Gastroesophageal sphincter (tissue), 3 donors: ENCODE results near the gene OMA1.

Experiments used
- POLR2A ChIP-seq, 2 donors: fragments of 450-650 bp; IDR thresholded peaks; one replicate each; pipeline ENCODE4 v1.6.1; 2017; ENCODE audit warnings: antibody characterized with exemption in 2 of 2, mild to moderate bottlenecking in 2 of 2, moderate library complexity in 1 of 2
- TF ChIP-seq, protein P1 (sequence below), 4 experiments: fragments of 200-600 bp in 2 of 4; fragments of 450-650 bp in 2 of 4; sonication (generic) in 1 of 4; IDR thresholded peaks; one replicate each; pipeline ENCODE4 v1.5.1; 2017 to 2019; ENCODE audit warnings: antibody characterized with exemption in 4 of 4, mild to moderate bottlenecking in 2 of 4, moderate library complexity in 2 of 4

DNA sequence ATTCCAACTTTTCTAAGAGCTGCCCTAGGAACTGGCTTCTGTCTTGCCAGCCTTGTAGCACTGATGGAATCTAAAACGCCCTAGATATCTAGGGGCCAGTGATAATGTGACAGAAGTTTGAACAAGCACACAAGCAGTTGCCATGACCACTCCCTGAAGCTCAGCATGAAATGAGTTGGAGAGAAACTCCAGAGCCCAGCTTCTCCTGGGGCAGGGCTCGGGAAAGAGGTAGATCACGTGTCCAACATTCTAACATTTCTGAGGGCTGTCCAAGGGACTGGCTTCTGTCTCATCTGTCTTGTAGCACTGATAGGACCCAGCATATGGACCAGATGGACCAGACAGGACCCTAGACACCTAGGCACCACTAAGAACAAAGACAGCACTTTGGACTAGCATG, 37.9 kb downstream of the OMA1 start:
- TF ChIP-seq, protein P1, sequence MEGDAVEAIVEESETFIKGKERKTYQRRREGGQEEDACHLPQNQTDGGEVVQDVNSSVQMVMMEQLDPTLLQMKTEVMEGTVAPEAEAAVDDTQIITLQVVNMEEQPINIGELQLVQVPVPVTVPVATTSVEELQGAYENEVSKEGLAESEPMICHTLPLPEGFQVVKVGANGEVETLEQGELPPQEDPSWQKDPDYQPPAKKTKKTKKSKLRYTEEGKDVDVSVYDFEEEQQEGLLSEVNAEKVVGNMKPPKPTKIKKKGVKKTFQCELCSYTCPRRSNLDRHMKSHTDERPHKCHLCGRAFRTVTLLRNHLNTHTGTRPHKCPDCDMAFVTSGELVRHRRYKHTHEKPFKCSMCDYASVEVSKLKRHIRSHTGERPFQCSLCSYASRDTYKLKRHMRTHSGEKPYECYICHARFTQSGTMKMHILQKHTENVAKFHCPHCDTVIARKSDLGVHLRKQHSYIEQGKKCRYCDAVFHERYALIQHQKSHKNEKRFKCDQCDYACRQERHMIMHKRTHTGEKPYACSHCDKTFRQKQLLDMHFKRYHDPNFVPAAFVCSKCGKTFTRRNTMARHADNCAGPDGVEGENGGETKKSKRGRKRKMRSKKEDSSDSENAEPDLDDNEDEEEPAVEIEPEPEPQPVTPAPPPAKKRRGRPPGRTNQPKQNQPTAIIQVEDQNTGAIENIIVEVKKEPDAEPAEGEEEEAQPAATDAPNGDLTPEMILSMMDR (IDR thresholded peaks at IDR 0.05): no peak
- no peak for TF ChIP-seq POLR2A (IDR thresholded peaks at IDR 0.05)
